ENCODE results near the gene MRGPRE.

MRGPRE gene

GRCh38 chr11:3221408-3222002 lies 10.7 kb downstream of the MRGPRE start:
- CTCF ChIA-PET, result interaction anchor here (1.3 kb wide), 1 partner anchor 187 kb away, joined by 3 read pairs; no protein-coding TSS in a partner anchor

GRCh38 chr11:3220521-3221407 lies 11.5 kb downstream of the MRGPRE start:
- ChIA-PET CTCF (interaction anchor here (1.3 kb wide), 1 partner anchor 188 kb away, joined by 3 read pairs; no protein-coding TSS in a partner anchor), POLR2A (no interaction called here)
- TF ChIP-seq CTCF (IDR thresholded peaks at IDR 0.05; ENCODE audit: control extremely low read depth, extremely low read depth, low read depth, missing control alignments), result no peak
- no peak for DNase-seq (ENCODE audit: extremely low spot score)

More at GRCh38 chr11:3221408-3222002, 10.7 kb downstream of the MRGPRE start:
- no peak for TF ChIP-seq CTCF (IDR thresholded peaks at IDR 0.05; ENCODE audit: control extremely low read depth, extremely low read depth, low read depth, missing control alignments)
- no peak for DNase-seq (ENCODE audit: extremely low spot score)
- POLR2A ChIA-PET, result no interaction called here

GRCh38 chr11:3220101-3220500 lies 12.1 kb downstream of the MRGPRE start:
- ChIA-PET CTCF (no interaction called here), POLR2A (no interaction called here)
- DNase-seq (ENCODE audit: extremely low spot score), result no peak
- no peak for TF ChIP-seq CTCF (IDR thresholded peaks at IDR 0.05; ENCODE audit: control extremely low read depth, extremely low read depth, low read depth, missing control alignments)

GRCh38 chr11:3219281-3219892 lies 12.8 kb downstream of the MRGPRE start:
- ChIA-PET CTCF (no interaction called here), POLR2A (no interaction called here)
- no peak for TF ChIP-seq CTCF (IDR thresholded peaks at IDR 0.05; ENCODE audit: control extremely low read depth, extremely low read depth, low read depth, missing control alignments)
- no peak for DNase-seq (ENCODE audit: extremely low spot score)

GRCh38 chr11:3218483-3219280 lies 13.5 kb downstream of the MRGPRE start, which contains the start of gene MRGPRG:
MRGPRG (minus strand) TSS chr11:3218813; CDS start chr11:3218813, 0 bp downstream.
- ChIA-PET CTCF (no interaction called here), POLR2A (no interaction called here)
- DNase-seq (ENCODE audit: extremely low spot score), result no peak
- TF ChIP-seq CTCF (IDR thresholded peaks at IDR 0.05; ENCODE audit: control extremely low read depth, extremely low read depth, low read depth, missing control alignments), result no peak

All from GM10248 (cell line).